IPS DF 4.7 (cell line): ENCODE results near the gene MMP24OS.
"Not testable (repeated sequence)": the region's sequence is repeated elsewhere in the genome, so short reads cannot be mapped to it uniquely, and the experiment has no call there.

Experiments
- DNase-seq: peaks from one replicate; pipeline ENCODE4 v3.0.0-alpha.2; 2013; ENCODE audit warnings: low spot score; ENCODE audit errors: extremely low read depth

The MMP24OS gene

GRCh38 chr20:35252598-35252997, 25.3 kb downstream of the MMP24OS start:
- not testable (repeated sequence) for DNase-seq

- DNase-seq = no peak
Observed at GRCh38 chr20:35252037-35252461, 25.9 kb downstream of the MMP24OS start.

GRCh38 chr20:35251613-35251940, 26.3 kb downstream of the MMP24OS start:
- no peak for DNase-seq

- no peak for DNase-seq
Observed at GRCh38 chr20:35248641-35249475, 29.1 kb downstream of the MMP24OS start.

GRCh38 chr20:35246723-35247122, 31.2 kb downstream of the MMP24OS start:
- DNase-seq = no peak

GRCh38 chr20:35243986-35244385, 33.9 kb downstream of the MMP24OS start:
- DNase-seq = no peak

GRCh38 chr20:35243317-35243716, 34.6 kb downstream of the MMP24OS start:
- DNase-seq = no peak

GRCh38 chr20:35240811-35241293, 37.1 kb downstream of the MMP24OS start:
- no peak for DNase-seq

GRCh38 chr20:35240083-35240810, 37.7 kb downstream of the MMP24OS start:
- DNase-seq = no peak

GRCh38 chr20:35238735-35239134, 39.2 kb downstream of the MMP24OS start:
- DNase-seq = no peak

GRCh38 chr20:35238170-35238569, 39.8 kb downstream of the MMP24OS start:
- DNase-seq = no peak

- DNase-seq = no peak
Observed at GRCh38 chr20:35237486-35237885, 40.4 kb downstream of the MMP24OS start.

GRCh38 chr20:35235881-35236280, 42.0 kb downstream of the MMP24OS start:
- DNase-seq = no peak

- no peak for DNase-seq
Observed at GRCh38 chr20:35232575-35232974, 45.3 kb downstream of the MMP24OS start.

GRCh38 chr20:35226884-35227681, 50.8 kb downstream of the MMP24OS start:
- DNase-seq = no peak
